GM20000 (cell line): ENCODE data around the gene CAPZB.

ENCODE experiments used
- DNase-seq: peaks from one replicate; pipeline ENCODE4 v3.0.0; 2012; ENCODE audit warnings: low spot score
- CTCF ChIP-seq: IDR thresholded peaks from 2 replicates; pipeline ENCODE4 v1.5.1; 2012; ENCODE audit warnings: mild to moderate bottlenecking, control low read depth; ENCODE audit errors: extremely low read depth, missing control alignments

CAPZB gene

GRCh38 chr1:19485362-19486187 lies at the start of gene CAPZB:
Gene CAPZB, minus strand, starts transcription at chr1:19485539. Its CDS starts 101 bp downstream, at chr1:19485438.
- TF ChIP-seq CTCF, result no peak
- DNase-seq, result peak; percentile 99

GRCh38 chr1:19534281-19534680 lies 48.9 kb upstream of the CAPZB start:
- no peak for TF ChIP-seq CTCF
- DNase-seq, result no peak

DNA sequence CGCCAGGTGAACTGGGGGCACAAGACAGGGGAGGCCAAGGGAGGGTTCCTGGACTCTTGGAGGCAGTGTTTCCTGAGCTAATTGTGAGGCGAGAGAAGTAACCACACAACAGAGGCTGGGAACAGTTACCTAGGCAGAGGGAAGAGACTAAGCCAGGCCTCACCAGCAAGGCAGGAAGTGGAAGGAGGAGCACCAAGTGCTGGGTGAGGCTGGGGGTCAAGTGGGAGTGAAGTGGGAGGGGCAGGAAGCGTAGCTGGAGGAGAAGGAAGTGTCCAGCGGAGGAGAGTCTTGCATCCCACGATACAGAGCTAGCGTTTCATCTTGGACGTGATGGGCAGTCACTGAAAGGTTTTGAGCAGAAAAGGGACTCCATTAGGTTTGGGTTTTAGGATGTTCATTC lies 48.3 kb upstream of the CAPZB start:
- no peak for DNase-seq
- TF ChIP-seq CTCF, result no peak

- no peak for TF ChIP-seq CTCF
These were observed 47.2 kb upstream of the CAPZB start for GRCh38 chr1:19532519-19532918.

GRCh38 chr1:19529664-19530063 lies 44.3 kb upstream of the CAPZB start:
- no peak for TF ChIP-seq CTCF
- no peak for DNase-seq

More at GRCh38 chr1:19532519-19532918, 47.2 kb upstream of the CAPZB start:
- no peak for DNase-seq

GRCh38 chr1:19528438-19528837 lies 43.1 kb upstream of the CAPZB start:
- DNase-seq, result no peak
- no peak for TF ChIP-seq CTCF

DNA sequence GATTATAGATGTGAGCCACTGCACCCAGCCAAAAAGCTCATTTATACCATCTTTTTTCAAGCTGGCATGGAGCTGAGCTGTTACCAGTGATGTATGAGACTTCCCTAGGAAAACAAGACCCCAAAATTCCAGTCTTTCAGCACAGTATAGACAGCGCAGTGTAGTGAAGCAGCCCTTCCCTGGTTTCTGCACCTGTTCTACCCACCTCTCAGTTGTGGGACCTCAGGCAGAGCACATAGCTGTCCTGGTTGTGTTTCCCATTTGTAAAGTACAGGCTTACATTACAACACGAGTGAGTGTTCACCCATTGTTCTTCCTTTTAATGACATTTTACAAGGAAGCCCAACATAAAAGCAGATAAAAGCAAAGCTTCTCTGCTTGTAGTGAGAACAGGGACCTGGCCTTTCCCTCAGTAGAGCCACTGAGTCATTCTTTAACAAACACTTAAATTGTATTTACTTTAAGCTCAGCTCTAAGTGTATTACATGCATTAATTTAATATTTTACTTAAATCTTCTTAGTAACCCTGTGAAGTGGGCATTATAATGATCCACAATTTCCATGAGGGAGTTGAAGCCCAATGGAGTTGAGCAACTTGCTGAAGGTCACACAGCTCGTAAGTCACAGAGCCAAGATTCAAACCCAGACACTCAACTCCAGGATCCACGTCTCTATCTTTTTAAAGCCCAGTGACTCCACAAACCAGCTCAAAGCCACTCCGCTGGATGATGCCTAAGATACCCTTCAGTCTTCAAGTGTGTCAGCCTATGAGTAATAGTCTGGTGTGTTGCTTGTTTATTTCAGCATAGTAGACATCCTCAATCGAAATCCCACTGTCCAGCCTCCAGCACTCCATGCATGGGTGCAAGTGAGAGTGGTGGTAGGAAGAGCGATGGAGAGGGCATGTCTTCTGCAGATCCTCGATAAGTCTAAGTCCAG lies 40.5 kb upstream of the CAPZB start:
- no peak for DNase-seq
- no peak for TF ChIP-seq CTCF
